Measurements from ENCODE around the gene PTPN1. TPM values are rescaled to one million over a fixed set of nuclear protein-coding genes. Genes with fewer than 3 reads are reported as not detected.
A peak's percentile ranks its signal among the peaks of the same experiment; 100 is the strongest.

PTPN1 gene
- total and polyA plus RNA-seq, 2 of the 13 experiments (the other 11 are each of a cell fraction or from before 2014, with no cell fraction given): 17.7 to 37.2 TPM

- TF ChIP-seq STAT6 (CRISPR knock-in tag; IDR thresholded peaks at IDR 0.05; ENCODE audit: borderline replicate concordance) (no peak), ZUFSP (CRISPR knock-in tag; IDR thresholded peaks at IDR 0.05; ENCODE audit: borderline replicate concordance) (no peak), MAFK (conservative IDR thresholded peaks at IDR 0.05 in 1 of 2, IDR thresholded peaks at IDR 0.05 in 1 of 2; ENCODE audit: low read length in 2 of 2) (no peak), AHDC1 (CRISPR knock-in tag; IDR thresholded peaks at IDR 0.05; ENCODE audit: borderline replicate concordance) (no peak), MAX (IDR thresholded peaks at IDR 0.05) (no peak), POLR2AphosphoS2 (IDR thresholded peaks at IDR 0.05; ENCODE audit: low read depth, low read length) (no peak), ZNF709 (CRISPR knock-in tag; IDR thresholded peaks at IDR 0.05) (no peak), KDM5B (CRISPR knock-in tag; IDR thresholded peaks at IDR 0.05; ENCODE audit: borderline replicate concordance) (no peak), TARDBP (CRISPR knock-in tag; IDR thresholded peaks at IDR 0.05) (0 out of 2 replicates have a peak, but pooled peaks have one; percentile 26), ZNF138 (CRISPR knock-in tag; IDR thresholded peaks at IDR 0.05; ENCODE audit: low read depth) (no peak), LCORL (IDR thresholded peaks at IDR 0.05) (no peak), LCORL (CRISPR knock-in tag; IDR thresholded peaks at IDR 0.05) (peak; percentile 83; the same call in 1 of the 2 replicates), CENPT (CRISPR knock-in tag; IDR thresholded peaks at IDR 0.05; ENCODE audit: low read depth) (no peak), ZNF343 (CRISPR knock-in tag; IDR thresholded peaks at IDR 0.05) (no peak; the same call in 1 of the 2 replicates), ZNF101 (CRISPR knock-in tag; IDR thresholded peaks at IDR 0.05; ENCODE audit: borderline replicate concordance, low read depth) (no peak), RAD21 (CRISPR knock-in tag; IDR thresholded peaks at IDR 0.05) (peak; percentile 88; the same call in 1 of the 2 replicates), NAIF1 (CRISPR knock-in tag; IDR thresholded peaks at IDR 0.05; ENCODE audit: borderline replicate concordance) (no peak)
These were observed 115.9 kb downstream of the PTPN1 start (continued) for GRCh38 chr20:50625986-50626677.
